ENCODE results near the gene CERKL. TPM values are rescaled to one million over a fixed set of nuclear protein-coding genes. Genes with fewer than 3 reads are reported as not detected.

Gene CERKL
- total RNA-seq, 2 donors from 2014 or later = 0.52 to 0.66 TPM

- Histone ChIP-seq H3K9me3 (no peaks in the 10 kb centered on the region), H3K27ac (no peak overlapping the region), H3K27me3 (peaks cover 0 to 35% of the 10 kb centered on the region in 2 donors), H3K4me1 (peaks cover 28% of the 10 kb centered on the region), H3K4me3 (no peak overlapping the region), H3K36me3 (replicated peaks in 1 of 2; ENCODE audit: insufficient read depth in 1 of 2, low read depth in 2 of 2) (no peaks in the 10 kb centered on the region)
- ATAC-seq (no peak), DNase-seq (no peak)
- intact Hi-C loops (cut with DNase I) = no loop called here
- WGBS, 2 donors = 6 to 8% methylated on average over 25 to 26 of the region's 26 CpGs
- no peak for TF ChIP-seq POLR2A (IDR thresholded peaks at IDR 0.05)
Observed at GRCh38 chr2:181684454-181685149, 27.7 kb upstream of the CERKL start.

GRCh38 chr2:181683518-181684453, 26.9 kb upstream of the CERKL start:
- Histone ChIP-seq H3K4me3 (no peak overlapping the region), H3K27me3 (peaks cover 0 to 43% of the 10 kb centered on the region in 2 donors), H3K27ac (no peak overlapping the region), H3K9me3 (no peaks in the 10 kb centered on the region), H3K36me3 (replicated peaks in 1 of 2; ENCODE audit: insufficient read depth in 1 of 2, low read depth in 2 of 2) (no peaks in the 10 kb centered on the region), H3K4me1 (peaks cover 28% of the 10 kb centered on the region)
- TF ChIP-seq CTCF (IDR thresholded peaks at IDR 0.05) (no peak), POLR2A (IDR thresholded peaks at IDR 0.05) (peak in 2 of 3 donors; percentile 9 to 26)
- ATAC-seq (peak; percentile 39), DNase-seq (peak in 2 of 4 donors; percentile 22 to 27)
- intact Hi-C loops (cut with DNase I) = no loop called here
- WGBS, 2 donors = 3 to 4% methylated on average over 40 to 85 of the region's 85 CpGs

- H3K4me1 ChIP-seq = peaks cover 28% of the 10 kb centered on the region
- peaks cover 0 to 46% of the 10 kb centered on the region in 2 donors for H3K27me3 ChIP-seq
- DNase-seq (no peak), ATAC-seq (no peak)
- WGBS, 2 donors = 3 to 8% methylated on average over 28 to 42 of the region's 42 CpGs
- no peaks in the 10 kb centered on the region for H3K36me3 ChIP-seq (replicated peaks in 1 of 2; ENCODE audit: insufficient read depth in 1 of 2, low read depth in 2 of 2)
- H3K9me3 ChIP-seq = no peaks in the 10 kb centered on the region
- H3K27ac ChIP-seq = no peak overlapping the region
- H3K4me3 ChIP-seq = no peak overlapping the region
- intact Hi-C loops (cut with DNase I) = no loop called here
- TF ChIP-seq CTCF (IDR thresholded peaks at IDR 0.05) (no peak), POLR2A (IDR thresholded peaks at IDR 0.05) (no peak)
Observed at GRCh38 chr2:181682795-181683517, 26.1 kb upstream of the CERKL start.

- H3K27me3 ChIP-seq = peaks cover 0 to 51% of the 10 kb centered on the region in 2 donors
- TF ChIP-seq POLR2A (IDR thresholded peaks at IDR 0.05) (no peak), CTCF (IDR thresholded peaks at IDR 0.05) (no peak)
- H3K4me3 ChIP-seq = no peak overlapping the region
- H3K4me1 ChIP-seq = peaks cover 28% of the 10 kb centered on the region
- DNase-seq = peak in 1 of 4 donors; percentile 7
- no peak overlapping the region for H3K27ac ChIP-seq
- intact Hi-C loops (cut with DNase I) = no loop called here
- no peak for ATAC-seq
- no peaks in the 10 kb centered on the region for H3K9me3 ChIP-seq
- 6 to 8% methylated on average over 22 to 24 of the region's 24 CpGs for WGBS, 2 donors
- H3K36me3 ChIP-seq (replicated peaks in 1 of 2; ENCODE audit: insufficient read depth in 1 of 2, low read depth in 2 of 2) = no peaks in the 10 kb centered on the region
Observed at GRCh38 chr2:181682026-181682789, 25.3 kb upstream of the CERKL start.
